Suppressor macrophage (primary cell): ENCODE measurements around the gene PRKD2.
"Not testable (repeated sequence)": the region's sequence is repeated elsewhere in the genome, so short reads cannot be mapped to it uniquely, and the experiment has no call there.

ENCODE experiments used
- DNase-seq, 4 experiments: peaks; one replicate each; pipeline ENCODE4 v3.0.0-alpha.2; 2020 to 2022

PRKD2 gene

DNA sequence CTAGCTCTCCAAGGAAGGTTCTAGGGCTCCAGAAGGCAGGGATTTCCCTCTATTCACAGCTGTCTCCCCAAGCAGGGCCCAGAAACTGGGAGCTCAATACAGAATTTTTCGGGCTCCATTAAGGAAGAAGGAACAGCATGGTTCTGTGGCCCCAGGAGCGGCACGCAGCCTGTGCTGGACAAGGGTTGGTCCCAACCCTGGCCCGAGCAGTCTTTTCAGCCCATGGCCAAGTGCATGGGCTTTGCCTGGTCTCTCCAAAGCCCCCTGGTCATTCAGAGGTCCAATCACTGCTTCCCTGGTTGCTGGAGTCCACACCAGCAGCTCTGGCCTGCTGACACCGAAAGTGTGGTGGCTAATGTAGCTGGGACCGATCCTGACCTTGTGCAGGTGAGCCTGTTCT lies 6.6 kb upstream of the PRKD2 start:
- no peak for DNase-seq

GRCh38 chr19:46723023-46723461 lies 6.1 kb upstream of the PRKD2 start:
- DNase-seq, result no peak

- DNase-seq, result no peak
Measured at GRCh38 chr19:46722421-46723022, 5.6 kb upstream of the PRKD2 start.

GRCh38 chr19:46722004-46722380 lies 5.1 kb upstream of the PRKD2 start:
- DNase-seq, result no peak

DNA sequence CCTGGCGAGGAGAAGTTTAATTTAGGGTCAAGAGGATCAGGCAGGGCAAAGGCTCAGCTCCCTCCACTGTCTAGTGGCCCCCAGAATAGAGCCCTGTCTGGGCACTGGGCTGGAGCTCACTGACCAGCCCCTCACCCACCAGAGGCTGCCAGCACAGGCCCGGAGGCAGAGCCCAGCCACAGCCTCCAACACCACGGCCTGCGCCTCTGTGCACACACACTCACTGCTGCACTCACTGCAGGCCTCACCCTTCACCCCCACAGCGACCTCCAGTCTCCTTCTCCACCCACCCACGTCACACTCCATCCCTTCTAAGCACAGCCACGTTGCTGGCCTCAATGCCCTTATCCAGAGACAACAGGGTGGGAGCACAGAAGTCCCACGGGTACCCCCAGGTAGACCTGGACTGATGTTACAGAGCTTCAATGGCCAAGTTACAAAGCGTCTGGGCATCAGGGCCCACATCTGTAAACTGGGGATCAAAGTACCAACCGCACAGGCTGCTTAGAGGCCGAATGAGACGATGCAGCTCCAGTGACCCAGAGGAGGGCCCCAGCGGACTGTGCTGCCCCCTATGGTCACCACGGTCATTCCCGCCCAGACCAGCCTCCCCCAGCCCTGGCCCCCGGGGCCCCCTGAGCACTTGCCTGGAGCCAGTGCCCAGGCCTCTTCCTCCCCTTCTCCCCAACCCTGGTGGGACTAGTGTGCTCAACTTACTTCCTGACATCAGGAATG lies 4.5 kb upstream of the PRKD2 start:
- DNase-seq, result no peak

- no peak for DNase-seq
Measured at GRCh38 chr19:46720503-46721239, 3.8 kb upstream of the PRKD2 start.

DNA sequence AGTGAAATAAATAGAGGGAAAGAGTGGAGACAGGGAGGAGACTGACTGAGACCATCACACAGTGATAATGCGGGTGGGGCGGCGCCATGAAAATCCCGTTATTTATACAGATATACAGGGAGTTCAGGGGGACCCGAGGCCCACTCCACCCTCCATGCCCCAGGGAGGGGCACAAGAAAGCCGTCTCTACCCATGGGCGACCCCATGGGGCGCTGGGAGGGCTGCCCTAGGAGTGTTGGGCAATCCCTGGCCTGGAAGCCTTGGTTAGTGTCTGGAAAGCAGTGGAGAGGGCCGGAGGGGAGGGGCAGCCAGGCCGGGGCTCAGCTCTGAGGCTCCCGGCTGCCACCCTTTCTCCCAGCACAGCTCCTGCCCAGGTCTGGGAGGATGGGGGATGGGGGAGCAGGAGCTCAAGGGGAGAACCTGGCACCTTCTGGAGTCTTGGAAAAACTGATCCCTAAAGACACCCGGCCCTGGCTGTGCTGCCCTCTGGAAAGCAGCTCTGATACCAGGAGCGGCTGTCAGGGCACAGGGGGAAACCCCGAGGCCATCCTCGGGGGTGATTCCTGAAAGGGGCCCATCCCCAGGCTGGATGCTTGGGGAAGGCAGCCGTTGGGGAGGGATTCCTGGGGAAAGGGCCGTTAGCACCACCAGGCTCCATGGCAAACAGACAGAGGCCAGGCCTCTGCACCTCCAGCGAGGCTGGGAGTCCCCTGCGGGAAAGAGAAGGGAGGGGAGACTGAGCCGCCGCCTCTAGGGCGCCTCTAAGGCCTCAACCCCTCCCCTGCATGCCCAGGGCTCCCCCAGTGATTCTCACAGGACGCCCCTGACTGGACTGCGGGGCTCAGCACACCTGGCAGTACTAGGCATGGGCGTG lies 3.0 kb upstream of the PRKD2 start:
- DNase-seq, result no peak

DNA sequence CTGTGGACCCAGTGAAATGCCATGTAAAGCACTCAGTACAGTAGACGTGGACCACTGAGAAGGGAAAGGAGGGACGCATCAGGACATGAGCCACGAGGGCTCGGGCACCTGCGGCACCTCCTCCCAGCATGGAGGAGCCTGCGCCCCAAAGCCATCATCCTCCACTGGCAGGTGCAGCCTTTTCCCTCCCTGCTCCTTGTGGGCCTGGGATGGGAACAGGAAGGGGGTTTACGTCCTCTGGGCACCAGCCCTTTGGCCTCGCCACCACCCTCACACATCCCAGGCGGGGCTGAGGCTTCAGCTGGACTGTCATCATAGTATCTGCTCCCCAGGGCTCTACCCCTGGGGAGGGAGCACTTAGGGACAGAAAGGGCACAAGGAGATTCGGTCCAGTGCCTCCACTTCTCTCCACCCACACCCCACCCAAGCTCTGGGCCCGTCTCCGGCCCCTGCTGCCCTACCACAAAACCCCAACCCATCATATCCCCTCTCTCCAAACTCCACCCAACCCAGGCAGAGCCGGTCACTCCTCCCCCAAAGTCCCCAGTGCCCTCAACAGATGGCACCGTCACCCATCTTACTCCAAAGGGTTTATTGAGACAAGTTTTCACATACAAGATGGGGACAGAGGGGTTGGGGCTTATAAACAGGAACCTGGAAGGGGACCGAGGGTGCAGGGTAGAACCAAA lies 2.2 kb upstream of the PRKD2 start:
- no peak for DNase-seq

DNA sequence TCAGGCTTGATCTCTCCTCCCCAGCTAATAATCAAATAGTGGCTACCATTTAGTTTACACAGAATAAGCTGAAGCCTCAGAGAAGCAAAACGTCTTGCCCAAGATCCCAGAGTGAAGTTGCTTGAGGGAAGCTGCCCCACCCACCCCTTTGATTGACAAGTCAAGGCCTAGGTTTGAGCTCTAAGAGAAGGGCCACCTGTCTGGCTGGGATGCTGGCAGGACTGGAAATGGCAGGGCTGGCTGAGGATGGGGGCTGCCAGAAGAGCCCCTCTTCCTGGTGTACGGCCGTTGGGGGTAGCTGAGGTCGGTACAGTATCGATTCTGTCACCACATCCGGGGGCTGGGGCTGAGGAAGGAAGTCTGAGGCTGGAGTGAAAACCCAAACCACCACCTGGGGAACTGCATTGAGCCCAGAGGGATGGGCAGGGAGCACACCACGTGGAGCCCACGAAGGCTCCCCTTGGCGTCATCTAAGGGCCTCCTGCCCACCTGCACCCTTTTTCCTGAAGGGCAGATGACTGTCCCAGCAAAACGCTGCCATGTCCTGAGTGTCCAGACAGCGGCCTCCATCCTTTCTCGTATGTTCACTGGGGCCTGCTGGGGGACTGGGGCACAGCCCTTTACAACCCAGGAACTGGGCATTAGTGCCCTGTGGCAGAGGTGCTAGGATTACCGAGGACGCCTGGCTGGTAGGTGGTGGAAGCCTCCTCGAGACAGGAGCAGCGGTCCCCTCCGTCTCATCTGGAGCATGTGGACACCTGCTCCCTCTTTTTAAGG lies 1.4 kb upstream of the PRKD2 start:
- DNase-seq, result peak; percentile 28 to 73 (median 58)

DNA sequence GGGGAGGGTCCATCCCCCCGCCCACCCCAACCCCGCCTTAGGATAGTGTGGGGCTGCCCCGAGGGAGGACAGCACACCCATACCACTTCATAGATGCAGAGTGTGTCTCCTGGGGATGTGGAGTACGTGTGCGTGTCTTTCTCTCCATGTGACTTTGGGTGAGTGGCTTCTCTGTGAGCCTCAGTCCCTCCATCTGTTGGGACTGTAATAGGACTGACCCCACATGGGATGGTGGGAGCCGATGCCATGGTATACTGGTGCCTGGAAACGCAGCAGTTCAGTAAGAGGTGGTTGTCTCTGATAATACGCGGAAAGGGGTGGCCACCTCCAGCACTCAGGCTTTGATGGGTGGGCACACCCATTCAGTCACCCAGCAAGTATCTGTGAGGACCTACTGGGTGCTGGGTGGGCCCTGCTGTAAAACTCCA lies 816 bp upstream of the PRKD2 start:
- no peak for DNase-seq

DNA sequence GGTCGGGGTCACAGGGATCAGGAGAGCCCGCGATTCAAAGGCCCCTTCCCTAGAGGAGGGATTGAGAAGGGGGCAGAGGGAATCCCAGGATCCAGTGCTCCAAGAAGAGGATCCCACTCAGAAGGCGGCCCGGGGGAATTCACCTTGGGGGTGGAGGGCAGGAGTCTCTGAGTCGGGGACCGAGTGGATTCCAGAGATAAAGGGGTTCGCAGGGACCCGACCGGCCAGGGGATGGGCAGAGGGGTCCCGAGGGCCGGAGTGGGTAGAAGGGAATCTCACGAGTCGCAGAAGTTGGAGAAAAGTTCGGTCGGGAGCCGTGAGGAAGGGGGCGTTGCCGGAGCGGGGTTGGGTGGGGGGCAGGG lies 261 bp downstream of the PRKD2 start:
- DNase-seq, result no peak

GRCh38 chr19:46715975-46716671 lies 791 bp downstream of the PRKD2 start:
- peak in 1 of 4 experiments; percentile 45 for DNase-seq

DNA sequence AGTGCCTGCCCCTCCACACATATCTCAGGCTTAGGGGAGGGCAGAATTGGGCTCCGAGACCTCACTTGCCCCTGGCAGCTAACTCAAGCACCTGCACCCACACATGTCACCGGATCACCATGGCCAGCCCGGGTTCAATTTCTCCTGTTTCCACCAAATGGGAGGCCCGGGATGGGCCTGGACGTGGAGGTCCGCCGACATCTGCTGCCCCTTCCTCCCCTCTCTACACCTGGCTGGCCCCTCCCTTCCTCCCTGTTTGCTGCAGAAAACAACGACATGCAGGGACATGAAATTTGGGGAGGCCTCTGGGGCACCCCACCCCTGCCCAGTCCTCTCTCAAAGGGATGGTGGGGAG lies 1.3 kb downstream of the PRKD2 start:
- DNase-seq, result no peak

- no peak for DNase-seq
Measured at GRCh38 chr19:46714444-46715106, 2.3 kb downstream of the PRKD2 start.

DNA sequence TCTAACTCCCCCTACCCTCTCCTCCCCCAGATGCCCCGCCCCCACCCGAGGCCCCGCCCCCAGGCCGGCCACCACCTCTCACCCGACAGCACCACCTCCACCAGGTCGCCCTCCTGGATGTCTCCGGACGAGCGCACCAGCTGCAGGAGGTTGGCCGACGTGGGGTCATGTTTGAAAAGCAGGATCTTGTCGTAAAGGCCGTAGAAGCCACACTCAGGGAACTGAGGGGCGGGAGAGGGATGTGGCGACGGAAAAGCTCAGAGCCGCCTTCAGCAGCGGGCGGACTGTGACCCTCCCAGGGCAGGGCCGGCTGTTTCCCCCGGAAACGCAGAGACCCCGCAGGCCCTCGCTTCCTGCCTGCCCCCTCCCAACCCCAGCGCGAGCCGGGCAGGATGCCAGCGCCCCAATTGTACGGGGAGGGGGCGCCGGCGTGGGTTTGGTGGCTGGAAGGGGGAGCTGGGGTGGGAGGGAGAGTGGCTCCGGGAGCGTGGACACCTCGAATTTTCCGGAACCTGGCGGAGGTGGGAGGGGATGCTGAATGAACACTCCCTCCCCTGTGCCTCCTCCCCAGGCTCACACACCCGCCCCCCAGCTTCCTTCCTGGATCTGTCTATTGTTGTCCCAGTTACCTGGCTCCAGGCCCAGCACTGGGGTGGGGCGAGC lies 3.0 kb downstream of the PRKD2 start:
- DNase-seq, result peak; percentile 28 to 55 (median 34)

GRCh38 chr19:46712768-46713338 lies 4.1 kb downstream of the PRKD2 start:
- not testable (repeated sequence) for DNase-seq

DNA sequence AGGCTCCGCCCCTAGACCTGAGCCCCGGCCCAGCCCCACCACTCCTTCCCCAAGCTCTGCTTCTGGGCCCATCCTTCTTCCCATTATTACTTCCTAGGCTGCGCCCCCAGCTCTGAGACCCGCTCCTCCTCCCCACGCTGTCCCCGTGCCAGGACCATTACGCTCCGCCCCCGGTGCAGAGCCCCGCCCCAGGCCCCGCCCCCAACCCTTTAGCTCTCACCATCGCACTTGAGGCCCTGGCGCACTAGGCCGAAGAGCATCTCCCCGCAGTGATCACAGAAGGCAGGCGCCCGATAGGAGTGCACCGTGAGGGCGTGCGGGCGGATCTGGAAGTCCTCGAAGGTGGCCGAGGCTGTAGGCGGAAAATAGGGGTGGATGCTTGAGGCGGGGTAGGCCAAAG lies 6.2 kb downstream of the PRKD2 start:
- no peak for DNase-seq

DNA sequence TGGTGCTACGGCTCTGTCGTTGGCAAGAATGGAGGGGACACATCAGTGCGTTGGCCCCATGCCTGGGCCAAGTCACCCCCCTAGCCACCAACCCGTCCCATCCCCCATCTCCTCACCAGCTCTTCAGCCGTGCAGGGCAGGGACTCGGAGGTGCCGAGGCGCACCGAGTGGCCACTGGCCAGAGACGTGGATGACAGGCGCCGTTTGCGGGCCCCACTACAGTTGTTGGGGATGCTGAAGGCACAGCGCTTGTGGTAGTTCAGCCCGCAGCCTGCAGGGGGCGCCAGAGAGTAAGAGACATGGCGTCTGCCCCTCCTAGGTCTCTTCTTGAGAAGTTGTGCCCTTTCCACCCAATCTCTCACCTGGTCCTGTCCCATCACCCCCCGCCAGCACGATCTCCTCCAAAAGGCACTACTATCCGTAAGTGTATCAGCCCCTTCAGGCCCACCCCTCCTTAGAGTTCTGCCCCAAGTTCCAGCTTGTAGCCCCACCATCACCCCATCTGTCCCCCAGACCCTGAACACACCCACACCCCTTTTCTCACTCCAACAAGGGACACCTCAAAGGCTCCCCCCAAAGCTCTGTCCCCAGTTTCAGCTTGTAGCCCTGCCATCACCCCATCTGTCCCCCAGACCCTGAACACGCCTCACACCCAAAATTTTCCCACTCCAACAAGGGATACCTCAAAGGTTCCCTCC lies 12.4 kb downstream of the PRKD2 start:
- DNase-seq, result peak; percentile 73 to 94 (median 86)

DNA sequence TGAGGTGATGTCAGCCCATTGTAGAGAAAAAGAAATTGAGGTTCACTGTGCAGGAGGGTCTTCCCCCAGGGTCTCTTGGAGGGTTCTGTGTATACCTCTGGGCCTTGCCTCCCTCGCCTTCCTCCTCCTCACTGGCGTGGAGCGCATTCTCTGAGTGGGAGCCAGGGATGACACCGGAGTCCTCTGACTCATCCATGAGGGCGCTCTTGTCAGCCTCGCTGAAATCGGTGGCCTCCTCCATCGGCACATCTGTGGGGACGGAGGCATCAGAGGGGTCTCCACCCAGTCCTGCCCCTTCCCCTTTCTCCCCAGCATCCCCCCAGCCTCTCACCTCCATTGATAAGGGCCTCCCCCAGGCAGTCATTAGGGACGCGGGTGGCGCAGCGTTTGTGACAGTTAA lies 16.2 kb downstream of the PRKD2 start:
- DNase-seq, result no peak
